NCI-H460 (cell line): ENCODE data around the gene PPP2R5A. TPM values are rescaled to one million over a fixed set of nuclear protein-coding genes. Genes with fewer than 3 reads are reported as not detected.

Experiments used
- DNase-seq: peaks from one replicate; pipeline ENCODE4 v3.0.0-alpha.2; 2016; ENCODE audit warnings: low read depth; ENCODE audit errors: extremely low read depth
- small RNA-seq, 2 experiments: library from RNA; depleted of rRNA; stranded (forward); fragments of <200 nt; gene quantifications; one replicate each; pipeline ENCODE3, GENCODE V24; 2014
- total RNA-seq: library from RNA; depleted of rRNA; stranded (reverse); fragments of >200 nt; shearing (Covaris generic); gene quantifications from 2 replicates; pipeline ENCODE4 v1.2.3, GENCODE V29; 2014; rRNA removed

The PPP2R5A gene
- total RNA-seq, 1 experiment from 2014 or later: 56.4 TPM

DNA sequence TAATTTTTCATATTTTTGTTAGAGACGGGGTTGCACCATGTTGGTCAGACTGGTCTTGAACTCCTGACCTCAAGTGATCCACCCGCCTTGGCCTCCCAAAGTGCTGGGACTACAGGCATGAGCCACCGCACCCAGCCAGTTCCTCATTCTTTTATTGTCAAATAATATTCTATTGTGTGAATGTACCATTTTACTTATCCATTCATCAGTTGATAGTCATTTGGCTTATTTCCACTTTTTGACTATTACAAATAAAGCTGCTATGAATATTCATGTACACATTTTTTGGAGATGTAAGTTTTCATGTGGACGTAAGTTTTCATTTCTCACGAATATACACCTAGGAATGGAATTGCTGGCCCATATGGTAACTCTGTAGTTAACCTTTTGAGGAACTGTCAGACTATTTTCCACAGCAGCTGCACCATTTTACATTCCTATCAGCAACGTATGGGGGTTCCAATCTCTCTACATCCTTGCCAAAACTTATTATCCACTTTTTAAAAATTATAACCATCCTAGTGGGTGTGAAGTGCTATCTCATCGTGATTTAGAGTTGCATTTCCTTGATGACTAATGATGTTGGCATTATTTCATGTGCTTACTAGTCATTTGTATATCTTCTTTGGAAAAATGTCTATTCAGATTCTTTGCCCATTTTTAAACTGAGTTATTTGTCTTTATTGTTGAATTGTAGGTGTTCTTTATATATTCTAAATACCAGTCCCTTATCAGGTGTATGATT is 116.8 kb downstream of the PPP2R5A start:
- peak; percentile 72 for DNase-seq

- DNase-seq: no peak
Measured at GRCh38 chr1:212402666-212403321, 117.6 kb downstream of the PPP2R5A start.

- no peak for DNase-seq
Measured at GRCh38 chr1:212410231-212410820, 125.1 kb downstream of the PPP2R5A start.

Small RNA genes lying within 50 kb of the gene (small RNA-seq; reads per million reads assigned to genes)
- gene SNORA16B: 0 to 0.02 reads per million in 2 experiments

Other genes with a start within 250 kb of the PPP2R5A start
- 32.9 and 45.5 TPM in 2 replicates for gene INTS7, start 249.9 kb upstream of the PPP2R5A start, total RNA-seq
- gene DTL, start 249.7 kb upstream of the PPP2R5A start, total RNA-seq: 19.0 and 22.6 TPM in 2 replicates
- 30.8 and 36.5 TPM in 2 replicates for gene PACC1, start 129.5 kb downstream of the PPP2R5A start, total RNA-seq
- 101 and 137 TPM in 2 replicates for gene NENF, start 147.5 kb downstream of the PPP2R5A start, total RNA-seq